ENCODE measurements around the gene NOTO. TPM values are rescaled to one million over a fixed set of nuclear protein-coding genes. Genes with fewer than 3 reads are reported as not detected.

The NOTO gene
- total and polyA plus RNA-seq, 11 donors, result not detected

DNA sequence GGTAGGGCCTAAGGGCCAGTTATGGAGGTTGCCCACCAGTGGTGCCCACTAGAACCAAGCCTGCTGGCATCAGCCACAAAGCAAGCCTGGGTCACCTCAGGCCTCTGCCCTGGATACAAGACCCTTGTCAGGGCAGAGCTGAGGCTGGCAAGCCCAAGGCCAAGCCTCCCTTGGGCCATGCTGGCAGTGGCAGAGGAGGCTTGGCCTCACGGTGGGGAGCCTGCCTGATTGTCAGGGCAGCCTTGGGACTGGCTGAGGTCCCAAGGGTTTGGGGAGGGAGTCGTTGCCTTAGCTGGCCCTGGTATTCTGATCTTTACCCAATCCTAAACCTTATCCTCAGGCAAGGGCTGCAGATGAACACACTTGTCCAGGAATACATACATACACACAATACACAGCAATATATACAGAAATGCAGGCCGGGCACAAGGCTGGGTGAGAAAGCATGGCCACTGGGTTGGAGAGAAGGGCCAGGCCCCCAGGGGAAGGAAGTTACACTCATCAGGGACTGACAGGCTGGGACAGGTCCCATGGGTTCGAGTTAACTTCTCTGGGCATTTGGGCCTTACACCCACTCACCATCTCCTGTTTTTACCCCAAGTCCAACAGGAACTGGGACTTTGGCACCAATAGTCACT lies 52.8 kb downstream of the NOTO start:
- H3K4me3 ChIP-seq, result no peak overlapping the region
- H3K9me3 ChIP-seq, result no peaks in the 10 kb centered on the region
- DNase-seq (no peak), ATAC-seq (no peak)
- no peaks in the 10 kb centered on the region for H3K4me1 ChIP-seq
- no peaks in the 10 kb centered on the region for H3K27me3 ChIP-seq
- H3K27ac ChIP-seq, result no peak overlapping the region
- intact Hi-C loops (cut with DNase I), result no loop called here
- TF ChIP-seq POLR2A (IDR thresholded peaks at IDR 0.05) (no peak), CTCF (IDR thresholded peaks at IDR 0.05) (no peak)
- H3K36me3 ChIP-seq, result peaks cover 0 to 54% (median 48%) of the 10 kb centered on the region in 9 donors
- 66 to 79% (median 71%) methylated on average over 4 of the region's 4 CpGs for WGBS, 4 donors

- H3K27me3 ChIP-seq, result no peaks in the 10 kb centered on the region
These were observed 53.7 kb downstream of the NOTO start for GRCh38 chr2:73255907-73256617.

DNA sequence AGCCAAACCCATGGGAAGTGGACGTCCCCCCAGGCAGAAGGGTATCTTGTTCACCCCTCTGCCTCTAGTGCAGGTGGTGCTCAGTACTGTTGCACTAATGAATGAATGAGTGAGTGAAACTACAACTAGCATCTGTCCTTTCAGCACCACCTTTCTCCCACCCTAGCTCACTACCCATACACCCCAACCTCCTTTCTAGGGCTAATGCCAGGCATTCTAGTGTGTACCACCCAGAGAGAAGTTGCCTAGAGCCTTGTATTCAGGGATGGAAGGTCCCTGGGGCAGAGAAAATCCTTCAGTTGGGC lies 54.2 kb downstream of the NOTO start:
- H3K4me1 ChIP-seq, result no peaks in the 10 kb centered on the region
- no peak overlapping the region for H3K27ac ChIP-seq
- no peak for DNase-seq
- intact Hi-C loops (cut with DNase I), result no loop called here
- no peak for ATAC-seq
- WGBS, 4 donors, result 77 to 97% (median 84%) methylated on average over 1 of the region's 1 CpG
- H3K27me3 ChIP-seq, result no peaks in the 10 kb centered on the region
- no peak for TF ChIP-seq POLR2A (IDR thresholded peaks at IDR 0.05)
- no peak for TF ChIP-seq CTCF (IDR thresholded peaks at IDR 0.05)
- H3K4me3 ChIP-seq, result no peak overlapping the region
- peaks cover 0 to 40% (median 34%) of the 10 kb centered on the region in 9 donors for H3K36me3 ChIP-seq
- no peaks in the 10 kb centered on the region for H3K9me3 ChIP-seq

More at GRCh38 chr2:73255907-73256617, 53.7 kb downstream of the NOTO start:
- Histone ChIP-seq H3K4me1 (no peaks in the 10 kb centered on the region), H3K9me3 (no peaks in the 10 kb centered on the region), H3K27ac (no peak overlapping the region), H3K36me3 (peaks cover 0 to 45% (median 39%) of the 10 kb centered on the region in 9 donors), H3K4me3 (no peak overlapping the region)
- WGBS, 4 donors, result 60 to 76% (median 73%) methylated on average over 4 to 5 of the region's 5 CpGs
- intact Hi-C loops (cut with DNase I), result no loop called here
- DNase-seq, result no peak
- TF ChIP-seq CTCF (IDR thresholded peaks at IDR 0.05) (no peak), POLR2A (IDR thresholded peaks at IDR 0.05) (no peak)
- ATAC-seq, result no peak

GRCh38 chr2:73257021-73257420 lies 54.6 kb downstream of the NOTO start:
- TF ChIP-seq CTCF (IDR thresholded peaks at IDR 0.05) (no peak), POLR2A (IDR thresholded peaks at IDR 0.05) (no peak)

More at GRCh38 chr2:73257021-73257420, 54.6 kb downstream of the NOTO start:
- no peak overlapping the region for H3K27ac ChIP-seq
- H3K4me3 ChIP-seq, result no peak overlapping the region
- WGBS, 4 donors, result 90 to 100% (median 97%) methylated on average over 2 of the region's 2 CpGs; no CpG with 5 or more reads in 1 of the 4 donors
- no peaks in the 10 kb centered on the region for H3K9me3 ChIP-seq
- ATAC-seq, result no peak
- peaks cover 0 to 35% (median 29%) of the 10 kb centered on the region in 9 donors for H3K36me3 ChIP-seq
- DNase-seq, result no peak
- no peaks in the 10 kb centered on the region for H3K4me1 ChIP-seq
- intact Hi-C loops (cut with DNase I), result no loop called here
- H3K27me3 ChIP-seq, result no peaks in the 10 kb centered on the region

Measured in heart left ventricle (tissue), 16 donors.